Nephron progenitor cell (in vitro differentiated cells): Measurements from ENCODE around the gene KATNAL2.

ENCODE experiments used
- DNase-seq: peaks from one replicate; pipeline ENCODE4 v3.0.0; 2021
- H3K27ac Mint-ChIP-seq: 2 replicates; pipeline ENCODE4 v1.8.0; 2021; ENCODE audit warnings: mild to moderate bottlenecking, moderate library complexity, mixed read lengths
- H3K27me3 Mint-ChIP-seq: 2 replicates; pipeline ENCODE4 v1.8.0; 2021; ENCODE audit warnings: mild to moderate bottlenecking, low read depth, mixed read lengths; ENCODE audit not compliant: poor library complexity
- H3K36me3 Mint-ChIP-seq: 2 replicates; pipeline ENCODE4 v1.8.0; 2021; ENCODE audit warnings: low read depth, mixed read lengths
- H3K4me1 Mint-ChIP-seq: 2 replicates; pipeline ENCODE4 v1.8.0; 2021; ENCODE audit warnings: mixed read lengths
- H3K4me3 Mint-ChIP-seq: 2 replicates; pipeline ENCODE4 v1.8.0; 2021; ENCODE audit warnings: mild to moderate bottlenecking, moderate library complexity, mixed read lengths
- H3K9me3 Mint-ChIP-seq: 2 replicates; pipeline ENCODE4 v1.8.0; 2021; ENCODE audit warnings: mild to moderate bottlenecking, moderate library complexity, mixed read lengths
- TF ChIP-seq, protein P1 (sequence below): fragments of 200-600 bp; sonication (generic); IDR thresholded peaks from 2 replicates; pipeline ENCODE4 v1.5.0; 2021; ENCODE audit warnings: antibody characterized with exemption

The KATNAL2 gene

DNA sequence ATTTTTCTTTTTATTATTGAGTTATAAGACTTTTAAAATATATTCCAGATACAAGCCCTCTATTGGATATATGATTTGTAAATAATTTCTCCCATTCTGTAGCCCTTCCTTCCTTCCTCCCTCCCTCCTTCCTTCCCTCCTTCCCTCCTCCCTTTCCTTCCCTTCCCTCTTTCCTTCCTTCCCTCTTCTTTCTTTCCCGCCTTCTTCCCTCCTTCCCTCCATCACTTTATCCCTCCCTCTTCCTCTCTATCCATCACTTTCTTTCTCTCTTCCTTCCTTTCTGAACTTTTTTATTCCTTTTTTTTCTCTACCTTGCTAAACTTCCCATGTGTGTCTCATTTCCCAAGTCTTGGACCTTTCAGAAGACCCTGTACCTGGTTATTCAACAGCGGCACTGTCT, 163.5 kb downstream of the KATNAL2 start:
- Mint-ChIP-seq H3K4me1 (peaks cover 38% of the 10 kb centered on the region), H3K27ac (no peak overlapping the region), H3K9me3 (no peaks in the 10 kb centered on the region), H3K27me3 (peaks cover 4% of the 10 kb centered on the region), H3K4me3 (no peak overlapping the region), H3K36me3 (no peaks in the 10 kb centered on the region)
- TF ChIP-seq, protein P1, sequence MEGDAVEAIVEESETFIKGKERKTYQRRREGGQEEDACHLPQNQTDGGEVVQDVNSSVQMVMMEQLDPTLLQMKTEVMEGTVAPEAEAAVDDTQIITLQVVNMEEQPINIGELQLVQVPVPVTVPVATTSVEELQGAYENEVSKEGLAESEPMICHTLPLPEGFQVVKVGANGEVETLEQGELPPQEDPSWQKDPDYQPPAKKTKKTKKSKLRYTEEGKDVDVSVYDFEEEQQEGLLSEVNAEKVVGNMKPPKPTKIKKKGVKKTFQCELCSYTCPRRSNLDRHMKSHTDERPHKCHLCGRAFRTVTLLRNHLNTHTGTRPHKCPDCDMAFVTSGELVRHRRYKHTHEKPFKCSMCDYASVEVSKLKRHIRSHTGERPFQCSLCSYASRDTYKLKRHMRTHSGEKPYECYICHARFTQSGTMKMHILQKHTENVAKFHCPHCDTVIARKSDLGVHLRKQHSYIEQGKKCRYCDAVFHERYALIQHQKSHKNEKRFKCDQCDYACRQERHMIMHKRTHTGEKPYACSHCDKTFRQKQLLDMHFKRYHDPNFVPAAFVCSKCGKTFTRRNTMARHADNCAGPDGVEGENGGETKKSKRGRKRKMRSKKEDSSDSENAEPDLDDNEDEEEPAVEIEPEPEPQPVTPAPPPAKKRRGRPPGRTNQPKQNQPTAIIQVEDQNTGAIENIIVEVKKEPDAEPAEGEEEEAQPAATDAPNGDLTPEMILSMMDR, result no peak
- DNase-seq, result no peak

DNA sequence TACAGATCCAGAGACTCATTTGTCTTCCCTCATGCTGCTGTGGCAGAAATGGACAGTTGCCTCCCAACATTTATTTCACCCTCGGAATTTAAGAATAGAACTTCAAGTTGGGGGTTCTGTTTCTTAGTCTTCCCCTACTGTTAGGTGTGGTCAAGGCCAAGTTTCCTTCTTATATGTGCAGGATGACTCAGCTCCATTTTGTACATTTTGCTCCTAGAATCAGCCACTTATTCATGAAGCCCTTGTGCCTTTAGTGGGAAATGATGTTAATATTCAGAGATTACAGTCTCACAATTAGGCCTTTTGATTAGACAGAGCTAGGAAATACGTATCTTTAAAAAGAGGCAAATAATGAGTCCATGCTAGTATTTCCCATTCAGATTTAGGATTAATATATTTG, 164.2 kb downstream of the KATNAL2 start:
- TF ChIP-seq, protein P1, result no peak
- H3K9me3 Mint-ChIP-seq, result no peaks in the 10 kb centered on the region
- H3K4me3 Mint-ChIP-seq, result no peak overlapping the region
- no peak overlapping the region for H3K27ac Mint-ChIP-seq
- peaks cover 30% of the 10 kb centered on the region for H3K4me1 Mint-ChIP-seq
- H3K27me3 Mint-ChIP-seq, result peaks cover 7% of the 10 kb centered on the region
- no peak for DNase-seq
- H3K36me3 Mint-ChIP-seq, result peaks cover 2% of the 10 kb centered on the region

DNA sequence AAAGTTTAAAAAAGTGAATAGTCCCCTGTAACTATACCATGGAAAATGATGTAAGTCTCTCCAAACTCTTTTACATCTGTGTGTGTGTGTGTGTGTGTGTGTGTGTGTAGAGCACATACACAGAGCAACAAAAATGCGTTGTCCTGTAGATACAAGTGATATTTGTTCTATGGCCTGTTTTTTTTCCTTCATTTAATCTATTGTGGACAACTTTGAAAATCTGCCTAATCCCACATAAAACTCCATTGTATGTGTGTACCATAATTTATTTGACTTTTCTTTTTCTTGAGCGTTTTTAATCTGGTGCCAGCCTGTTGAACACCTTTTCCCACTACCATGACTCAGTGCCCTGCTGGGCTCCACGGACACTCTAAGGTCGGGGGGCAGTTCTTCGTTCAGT, 170.3 kb downstream of the KATNAL2 start:
- TF ChIP-seq, protein P1, result no peak
- no peaks in the 10 kb centered on the region for H3K4me1 Mint-ChIP-seq
- no peak overlapping the region for H3K4me3 Mint-ChIP-seq
- H3K27ac Mint-ChIP-seq, result peak overlapping the region; percentile 10
- H3K9me3 Mint-ChIP-seq, result no peaks in the 10 kb centered on the region
- no peak for DNase-seq
- peaks cover 7% of the 10 kb centered on the region for H3K27me3 Mint-ChIP-seq
- H3K36me3 Mint-ChIP-seq, result peaks cover 4% of the 10 kb centered on the region

DNA sequence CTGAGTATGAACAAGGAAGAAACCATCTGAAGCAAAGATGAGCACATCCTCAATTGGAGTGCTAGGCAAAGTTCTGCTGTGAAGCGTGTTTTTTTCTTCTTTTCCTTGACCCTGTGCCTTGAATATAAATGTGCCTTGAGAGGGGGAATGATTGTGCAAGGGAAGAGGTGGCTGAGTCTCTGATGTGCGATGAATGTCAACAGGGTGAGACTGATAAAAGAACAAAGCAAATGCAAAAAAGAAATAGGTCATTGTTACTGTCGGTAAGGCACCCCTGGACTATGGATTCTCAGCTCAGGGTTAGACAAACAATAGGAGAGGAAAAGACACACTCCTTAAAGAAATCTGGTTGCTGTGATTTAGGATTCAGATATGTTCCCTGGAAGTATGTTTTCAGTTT, 178.4 kb downstream of the KATNAL2 start:
- Mint-ChIP-seq H3K9me3 (no peaks in the 10 kb centered on the region), H3K36me3 (no peaks in the 10 kb centered on the region), H3K4me1 (no peaks in the 10 kb centered on the region), H3K4me3 (no peak overlapping the region), H3K27ac (no peak overlapping the region), H3K27me3 (peaks cover 4% of the 10 kb centered on the region)
- TF ChIP-seq, protein P1, result no peak
- DNase-seq, result no peak

DNA sequence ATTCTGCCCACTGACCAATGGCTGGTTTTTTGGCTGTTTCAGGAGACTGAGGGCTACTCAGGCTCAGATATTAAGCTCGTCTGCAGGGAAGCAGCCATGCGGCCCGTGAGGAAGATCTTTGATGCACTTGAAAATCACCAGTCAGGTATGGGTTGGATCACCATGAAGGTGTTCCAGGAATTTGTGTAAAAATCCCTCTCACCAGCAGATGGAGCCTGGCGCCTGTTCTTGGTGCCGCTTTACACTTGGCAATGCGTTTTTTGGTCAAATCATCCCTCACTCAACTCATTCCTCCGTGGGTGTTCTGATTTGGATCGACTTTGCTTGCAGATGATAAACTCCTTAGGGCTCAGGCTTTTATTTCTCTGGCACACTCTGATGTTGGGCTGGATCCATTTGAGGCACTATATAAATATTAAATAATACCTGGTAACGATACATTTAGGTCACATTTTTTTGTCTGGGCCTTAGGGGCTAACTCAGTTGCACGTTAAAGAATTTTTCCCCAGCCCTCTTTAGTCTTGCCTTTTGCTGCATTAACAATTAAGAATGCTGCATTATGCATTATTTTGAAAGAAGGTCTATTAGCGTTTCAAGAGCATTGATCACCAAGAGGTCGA, 182.9 kb downstream of the KATNAL2 start:
- no peak overlapping the region for H3K27ac Mint-ChIP-seq
- peaks cover 11% of the 10 kb centered on the region for H3K36me3 Mint-ChIP-seq
- DNase-seq, result peak; percentile 67
- TF ChIP-seq, protein P1, result peak; percentile 80
- H3K27me3 Mint-ChIP-seq, result no peaks in the 10 kb centered on the region
- H3K4me1 Mint-ChIP-seq, result no peaks in the 10 kb centered on the region
- H3K9me3 Mint-ChIP-seq, result no peaks in the 10 kb centered on the region
- no peak overlapping the region for H3K4me3 Mint-ChIP-seq

DNA sequence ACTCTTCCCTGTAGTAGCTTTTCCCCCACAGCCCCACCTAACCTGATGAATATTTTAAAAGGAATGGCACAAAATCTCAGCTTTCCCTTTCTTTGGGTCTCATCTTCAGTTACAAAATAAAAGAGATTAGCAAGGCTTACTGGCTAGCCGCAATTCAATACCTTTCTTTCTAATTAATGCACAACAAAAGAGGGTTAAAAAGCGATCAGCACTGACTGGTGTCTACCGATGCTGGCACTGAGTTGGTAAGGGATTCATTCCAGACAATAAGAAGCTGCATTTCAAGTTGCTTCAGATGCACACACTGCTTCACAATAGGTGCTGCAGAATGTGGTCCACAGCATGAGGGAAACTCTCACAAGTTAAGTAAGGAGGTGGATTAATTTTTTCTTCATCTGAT, 191.0 kb downstream of the KATNAL2 start:
- TF ChIP-seq, protein P1, result no peak
- H3K27me3 Mint-ChIP-seq, result peaks cover 3% of the 10 kb centered on the region
- no peak overlapping the region for H3K4me3 Mint-ChIP-seq
- no peaks in the 10 kb centered on the region for H3K4me1 Mint-ChIP-seq
- H3K27ac Mint-ChIP-seq, result no peak overlapping the region
- H3K9me3 Mint-ChIP-seq, result no peaks in the 10 kb centered on the region
- H3K36me3 Mint-ChIP-seq, result peaks cover 45% of the 10 kb centered on the region
- no peak for DNase-seq
